H9 (cell line): Measurements from ENCODE around the gene HPGDS. TPM values are rescaled to one million over a fixed set of nuclear protein-coding genes. Genes with fewer than 3 reads are reported as not detected.

ENCODE experiments used
- DNase-seq: peaks from one replicate; pipeline ENCODE4 v3.0.0-alpha.2; 2017
- H2AFZ ChIP-seq: one replicate; pipeline ENCODE4 v1.6.1; 2013; ENCODE audit warnings: mild to moderate bottlenecking, low read length, control low read depth, moderate library complexity
- H2AK5ac ChIP-seq: 2 replicates; pipeline ENCODE4 v1.6.1; 2013; ENCODE audit warnings: low read length, control low read depth, mixed read lengths; ENCODE audit not compliant: insufficient read length
- H2BK120ac ChIP-seq: one replicate; pipeline ENCODE4 v1.6.1; 2013; ENCODE audit warnings: low read depth, mild to moderate bottlenecking, low read length, control low read depth, inconsistent platforms; ENCODE audit not compliant: poor library complexity, severe bottlenecking
- H2BK12ac ChIP-seq: 2 replicates; pipeline ENCODE4 v1.6.1; 2013; ENCODE audit warnings: low read length, control low read depth, mixed read lengths, low read depth; ENCODE audit not compliant: insufficient read length
- H2BK15ac ChIP-seq: 2 replicates; pipeline ENCODE4 v1.6.1; 2013; ENCODE audit warnings: low read depth, low read length, control low read depth
- H2BK20ac ChIP-seq: one replicate; pipeline ENCODE4 v1.6.1; 2013; ENCODE audit warnings: low read depth, mild to moderate bottlenecking, low read length, control low read depth, inconsistent platforms; ENCODE audit not compliant: poor library complexity, severe bottlenecking
- H2BK5ac ChIP-seq: 2 replicates; pipeline ENCODE4 v1.6.1; 2013; ENCODE audit warnings: low read length, control low read depth, mixed read lengths; ENCODE audit not compliant: insufficient read length
- H3K14ac ChIP-seq: 2 replicates; pipeline ENCODE4 v1.6.1; 2013; ENCODE audit warnings: low read length, control low read depth; ENCODE audit not compliant: insufficient read depth
- H3K18ac ChIP-seq: 2 replicates; pipeline ENCODE4 v1.6.1; 2013; ENCODE audit warnings: low read depth, mild to moderate bottlenecking, mixed read lengths, low read length, control low read depth; ENCODE audit not compliant: insufficient read length
- H3K23ac ChIP-seq: 2 replicates; pipeline ENCODE4 v1.6.1; 2013; ENCODE audit warnings: low read length, control low read depth, mixed read lengths, low read depth; ENCODE audit not compliant: insufficient read length
- H3K23me2 ChIP-seq: 2 replicates; pipeline ENCODE4 v1.6.1; 2013; ENCODE audit warnings: low read depth, mild to moderate bottlenecking, mixed read lengths, low read length, control low read depth; ENCODE audit not compliant: insufficient read length, poor library complexity, severe bottlenecking
- H3K27ac ChIP-seq: 2 replicates; pipeline ENCODE4 v1.5.1; 2013; ENCODE audit warnings: low read length, control low read depth, mixed read lengths, low read depth; ENCODE audit not compliant: insufficient read length
- H3K27me3 ChIP-seq: 2 replicates; pipeline ENCODE4 v1.6.1; 2013; ENCODE audit warnings: low read length, control low read depth, inconsistent platforms; ENCODE audit not compliant: insufficient read depth
- H3K4ac ChIP-seq: 2 replicates; pipeline ENCODE4 v1.6.1; 2013; ENCODE audit warnings: low read depth, mild to moderate bottlenecking, control low read depth, inconsistent platforms, low read length, moderate library complexity
- H3K4me1 ChIP-seq: 2 replicates; pipeline ENCODE4 v1.6.1; 2013; ENCODE audit warnings: low read length, control low read depth, inconsistent platforms; ENCODE audit not compliant: insufficient read depth
- H3K4me2 ChIP-seq: 2 replicates; pipeline ENCODE4 v1.6.1; 2013; ENCODE audit warnings: low read length, control low read depth, mixed read lengths; ENCODE audit not compliant: insufficient read length, insufficient read depth
- H3K56ac ChIP-seq: 2 replicates; pipeline ENCODE4 v1.6.1; 2013; ENCODE audit warnings: low read depth, mild to moderate bottlenecking, mixed read lengths, low read length, control low read depth; ENCODE audit not compliant: insufficient read length
- H3K79me1 ChIP-seq: 2 replicates; pipeline ENCODE4 v1.6.1; 2013; ENCODE audit warnings: low read depth, mild to moderate bottlenecking, moderate library complexity, low read length, control low read depth, inconsistent platforms; ENCODE audit not compliant: insufficient read depth, poor library complexity, severe bottlenecking
- H3K79me2 ChIP-seq: 2 replicates; pipeline ENCODE4 v1.6.1; 2013; ENCODE audit warnings: low read length, control low read depth, inconsistent platforms; ENCODE audit not compliant: insufficient read depth
- H3K9ac ChIP-seq: 2 replicates; pipeline ENCODE4 v1.6.1; 2013; ENCODE audit warnings: low read length, control low read depth, mixed read lengths; ENCODE audit not compliant: insufficient read length; ENCODE audit errors: extremely low read depth
- H3K9me3 ChIP-seq: one replicate; pipeline ENCODE4 v1.6.1; 2013; ENCODE audit warnings: low read depth, low read length, inconsistent platforms; ENCODE audit not compliant: control insufficient read depth
- H3T11ph ChIP-seq: one replicate; pipeline ENCODE4 v1.6.1; 2013; ENCODE audit warnings: mild to moderate bottlenecking, low read length, control low read depth, inconsistent platforms
- H4K20me1 ChIP-seq: one replicate; pipeline ENCODE4 v1.6.1; 2013; ENCODE audit not compliant: control insufficient read depth, insufficient read length, insufficient read depth
- H4K5ac ChIP-seq: 2 replicates; pipeline ENCODE4 v1.6.1; 2013; ENCODE audit warnings: low read depth, mild to moderate bottlenecking, mixed read lengths, low read length, control low read depth; ENCODE audit not compliant: insufficient read length
- H4K8ac ChIP-seq: replicated peaks from 2 replicates; pipeline ENCODE4 v1.6.1; 2013; ENCODE audit warnings: low read length, control low read depth, mixed read lengths, low read depth; ENCODE audit not compliant: insufficient read length
- H4K91ac ChIP-seq: 2 replicates; pipeline ENCODE4 v1.6.1; 2013; ENCODE audit warnings: low read depth, mild to moderate bottlenecking, moderate library complexity, mixed read lengths, low read length, control low read depth; ENCODE audit not compliant: insufficient read length
- H3K27ac Mint-ChIP-seq, 3 experiments: 2 replicates in 2 of 3; 3 replicates in 1 of 3; pipeline ENCODE4 v1.8.0; 2020 to 2021; ENCODE audit warnings: mixed read lengths in 3 of 3, mild to moderate bottlenecking in 1 of 3, moderate library complexity in 1 of 3
- H3K27me3 Mint-ChIP-seq: 2 replicates; pipeline ENCODE4 v1.8.0; 2021; ENCODE audit warnings: low read depth, mild to moderate bottlenecking, moderate library complexity, mixed read lengths
- H3K36me3 Mint-ChIP-seq, 3 experiments: 2 replicates in 2 of 3; 3 replicates in 1 of 3; pipeline ENCODE4 v1.8.0; 2020 to 2021; ENCODE audit warnings: low read depth in 3 of 3, mixed read lengths in 3 of 3; ENCODE audit not compliant: insufficient read depth in 1 of 3
- H3K4me1 Mint-ChIP-seq, 2 experiments: 2 replicates each; pipeline ENCODE4 v1.8.0; 2020; ENCODE audit warnings: mixed read lengths in 2 of 2
- H3K4me3 Mint-ChIP-seq, 2 experiments: 2 replicates in 1 of 2; 3 replicates in 1 of 2; pipeline ENCODE4 v1.8.0; 2020 to 2021; ENCODE audit warnings: mild to moderate bottlenecking in 2 of 2, mixed read lengths in 2 of 2, moderate library complexity in 1 of 2
- H3K9me3 Mint-ChIP-seq, 2 experiments: 2 replicates in 1 of 2; 3 replicates in 1 of 2; pipeline ENCODE4 v1.8.0; 2020; ENCODE audit warnings: mild to moderate bottlenecking in 2 of 2, mixed read lengths in 2 of 2, moderate library complexity in 1 of 2
- WGBS: extraction: QIAGEN DNeasy Blood & Tissue Kit; methylation state at CpG from one replicate; pipeline ENCODE4 v1.1.7; 2013; ENCODE audit warnings: missing lambda C conversion rate, low lambda C conversion rate, mixed read lengths; ENCODE audit not compliant: insufficient read length; ENCODE audit errors: extremely low coverage; 5-methylcytosine and 5-hydroxymethylcytosine counted together
- total RNA-seq: library from RNA; stranded (reverse); gene quantifications from 2 replicates; pipeline ENCODE4 v1.2.1, GENCODE V29; 2021
- TF ChIP-seq, protein P1 (sequence below): fragments of 200-600 bp; sonication (generic); conservative IDR thresholded peaks from 3 replicates; pipeline ENCODE4 v1.8.0; 2021; ENCODE audit warnings: antibody characterized with exemption, mild to moderate bottlenecking

The HPGDS gene
- total RNA-seq, 1 experiment from 2014 or later: not detected

DNA sequence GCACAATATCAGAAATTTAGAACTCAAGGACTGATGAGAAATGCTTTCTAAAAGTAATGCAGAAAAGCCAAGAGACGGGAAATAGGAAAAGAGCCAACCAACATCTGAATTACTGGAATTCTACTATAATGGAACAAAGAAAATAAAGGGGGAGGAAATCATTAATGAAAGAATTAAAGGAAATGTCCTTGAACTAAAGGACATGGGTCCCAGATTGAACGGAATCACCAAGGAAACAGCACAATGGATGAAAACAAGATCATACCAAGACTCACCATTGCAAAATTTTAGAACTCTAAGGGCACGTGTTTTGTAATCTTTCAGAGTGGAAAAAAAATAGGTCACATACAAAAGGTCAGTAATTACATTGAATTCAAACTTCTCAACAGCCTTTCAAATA lies 35.9 kb downstream of the HPGDS start:
- Histone ChIP-seq H2BK120ac (no peak overlapping the region), H3K23me2 (no peaks in the 10 kb centered on the region), H3K9ac (no peak overlapping the region), H3K79me2 (no peaks in the 10 kb centered on the region), H2BK5ac (no peak overlapping the region), H4K5ac (no peak overlapping the region), H2BK12ac (no peak overlapping the region), H2AFZ (no peak overlapping the region), H3K23ac (no peak overlapping the region), H3K4me1 (no peaks in the 10 kb centered on the region; the same call in 1 of the 2 replicates), H3K4ac (no peak overlapping the region), H2BK15ac (no peak overlapping the region), H4K8ac (no peak overlapping the region), H3K56ac (no peak overlapping the region), H3K79me1 (no peaks in the 10 kb centered on the region), H4K20me1 (no peaks in the 10 kb centered on the region), H3T11ph (no peak overlapping the region), H3K27ac (no peak overlapping the region), H2AK5ac (no peak overlapping the region), H3K9me3 (no peaks in the 10 kb centered on the region), H4K91ac (no peak overlapping the region), H2BK20ac (no peak overlapping the region), H3K18ac (no peak overlapping the region), H3K14ac (no peak overlapping the region), H3K4me2 (no peak overlapping the region), H3K27me3 (no peaks in the 10 kb centered on the region)
- no peak overlapping the region for H3K4me3 Mint-ChIP-seq
- DNase-seq: no peak
- WGBS: no CpG with 5 or more reads among the region's 3 CpGs
- no peak overlapping the region for H3K27ac Mint-ChIP-seq
- peaks cover 0 to 4% of the 10 kb centered on the region in 2 experiments; a peak in 1 of 4 replicates for H3K4me1 Mint-ChIP-seq
- no peaks in the 10 kb centered on the region for H3K27me3 Mint-ChIP-seq
- TF ChIP-seq, protein P1, sequence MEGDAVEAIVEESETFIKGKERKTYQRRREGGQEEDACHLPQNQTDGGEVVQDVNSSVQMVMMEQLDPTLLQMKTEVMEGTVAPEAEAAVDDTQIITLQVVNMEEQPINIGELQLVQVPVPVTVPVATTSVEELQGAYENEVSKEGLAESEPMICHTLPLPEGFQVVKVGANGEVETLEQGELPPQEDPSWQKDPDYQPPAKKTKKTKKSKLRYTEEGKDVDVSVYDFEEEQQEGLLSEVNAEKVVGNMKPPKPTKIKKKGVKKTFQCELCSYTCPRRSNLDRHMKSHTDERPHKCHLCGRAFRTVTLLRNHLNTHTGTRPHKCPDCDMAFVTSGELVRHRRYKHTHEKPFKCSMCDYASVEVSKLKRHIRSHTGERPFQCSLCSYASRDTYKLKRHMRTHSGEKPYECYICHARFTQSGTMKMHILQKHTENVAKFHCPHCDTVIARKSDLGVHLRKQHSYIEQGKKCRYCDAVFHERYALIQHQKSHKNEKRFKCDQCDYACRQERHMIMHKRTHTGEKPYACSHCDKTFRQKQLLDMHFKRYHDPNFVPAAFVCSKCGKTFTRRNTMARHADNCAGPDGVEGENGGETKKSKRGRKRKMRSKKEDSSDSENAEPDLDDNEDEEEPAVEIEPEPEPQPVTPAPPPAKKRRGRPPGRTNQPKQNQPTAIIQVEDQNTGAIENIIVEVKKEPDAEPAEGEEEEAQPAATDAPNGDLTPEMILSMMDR: no peak
- H3K9me3 Mint-ChIP-seq: peaks cover 2 to 5% of the 10 kb centered on the region in 2 experiments; a peak in 2 of 5 replicates
- H3K36me3 Mint-ChIP-seq: 0 out of 7 replicates have a peak, but pooled peaks cover 0 to under 1% (median 0%) of the 10 kb centered on the region in 3 experiments
